ENCODE measurements around the gene SIK1.
"Not testable (repeated sequence)": the region's sequence is repeated elsewhere in the genome, so short reads cannot be mapped to it uniquely, and the experiment has no call there.

GRCh38 chr21:43450287-43450686, 23.4 kb upstream of the SIK1 start:
- not testable (repeated sequence) for TF ChIP-seq EZH2, EZH2phosphoT487 (IDR thresholded peaks at IDR 0.05)
- TF ChIP-seq, protein P1, sequence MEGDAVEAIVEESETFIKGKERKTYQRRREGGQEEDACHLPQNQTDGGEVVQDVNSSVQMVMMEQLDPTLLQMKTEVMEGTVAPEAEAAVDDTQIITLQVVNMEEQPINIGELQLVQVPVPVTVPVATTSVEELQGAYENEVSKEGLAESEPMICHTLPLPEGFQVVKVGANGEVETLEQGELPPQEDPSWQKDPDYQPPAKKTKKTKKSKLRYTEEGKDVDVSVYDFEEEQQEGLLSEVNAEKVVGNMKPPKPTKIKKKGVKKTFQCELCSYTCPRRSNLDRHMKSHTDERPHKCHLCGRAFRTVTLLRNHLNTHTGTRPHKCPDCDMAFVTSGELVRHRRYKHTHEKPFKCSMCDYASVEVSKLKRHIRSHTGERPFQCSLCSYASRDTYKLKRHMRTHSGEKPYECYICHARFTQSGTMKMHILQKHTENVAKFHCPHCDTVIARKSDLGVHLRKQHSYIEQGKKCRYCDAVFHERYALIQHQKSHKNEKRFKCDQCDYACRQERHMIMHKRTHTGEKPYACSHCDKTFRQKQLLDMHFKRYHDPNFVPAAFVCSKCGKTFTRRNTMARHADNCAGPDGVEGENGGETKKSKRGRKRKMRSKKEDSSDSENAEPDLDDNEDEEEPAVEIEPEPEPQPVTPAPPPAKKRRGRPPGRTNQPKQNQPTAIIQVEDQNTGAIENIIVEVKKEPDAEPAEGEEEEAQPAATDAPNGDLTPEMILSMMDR (IDR thresholded peaks at IDR 0.05), result not testable (repeated sequence)

Measured in neural progenitor cell (in vitro differentiated cells).